Keratinocyte (primary cell): ENCODE data around the gene ELP5. TPM values are rescaled to one million over a fixed set of nuclear protein-coding genes. Genes with fewer than 3 reads are reported as not detected.

Source experiments
- DNase-seq: peaks from one replicate; pipeline ENCODE4 v3.0.0-alpha.2; 2011; ENCODE audit warnings: low read depth, missing footprints, low spot score
- FAIRE-seq: peaks from 2 replicates; lab custom pipeline; 2011; peaks lifted over from hg19 to GRCh38; lab: Jason Lieb, UNC
- H2AFZ ChIP-seq: 2 replicates; pipeline ENCODE4 v1.6.0; 2012; ENCODE audit warnings: low read length, control low read depth, inconsistent platforms; ENCODE audit not compliant: control insufficient read depth
- H3K27ac ChIP-seq: 2 replicates; pipeline ENCODE4 v1.5.1; 2011; ENCODE audit warnings: low read length; ENCODE audit not compliant: control insufficient read depth, insufficient read depth
- H3K27me3 ChIP-seq: 3 replicates; pipeline ENCODE4 v1.6.0; 2011; ENCODE audit warnings: low read length; ENCODE audit not compliant: control insufficient read depth, insufficient read depth; ENCODE audit errors: extremely low read depth
- H3K36me3 ChIP-seq, 2 experiments: 2 replicates in 1 of 2; 3 replicates in 1 of 2; pipeline ENCODE4 v1.5.1; 2011; ENCODE audit warnings: low read length in 2 of 2, mild to moderate bottlenecking in 1 of 2; ENCODE audit not compliant: control insufficient read depth in 2 of 2, insufficient read depth in 2 of 2; ENCODE audit errors: extremely low read depth in 1 of 2
- H3K4me1 ChIP-seq: 3 replicates; pipeline ENCODE4 v1.5.1; 2011; ENCODE audit warnings: low read length; ENCODE audit not compliant: control insufficient read depth, insufficient read depth; ENCODE audit errors: extremely low read depth
- H3K4me2 ChIP-seq: 3 replicates; pipeline ENCODE4 v1.6.0; 2011; ENCODE audit warnings: low read depth, low read length; ENCODE audit not compliant: control insufficient read depth, insufficient read depth; ENCODE audit errors: extremely low read depth
- H3K4me3 ChIP-seq, 3 experiments: fragments of 200-600 bp in 1 of 3; sonication (generic) in 1 of 3; 2 replicates in 2 of 3; 3 replicates in 1 of 3; pipeline ENCODE4 v1.5.1; 2011 to 2016; ENCODE audit warnings: low read length in 3 of 3, mild to moderate bottlenecking in 3 of 3, control low read depth in 2 of 3, inconsistent platforms in 1 of 3, low read depth in 1 of 3, mixed read lengths in 1 of 3, mixed run types in 1 of 3, moderate library complexity in 1 of 3; ENCODE audit not compliant: control insufficient read depth in 2 of 3, insufficient read depth in 2 of 3; ENCODE audit errors: extremely low read depth in 1 of 3
- H3K79me2 ChIP-seq: 2 replicates; pipeline ENCODE4 v1.6.0; 2012; ENCODE audit warnings: low read length; ENCODE audit not compliant: control insufficient read depth, insufficient read depth
- H3K9ac ChIP-seq: 3 replicates; pipeline ENCODE4 v1.6.0; 2011; ENCODE audit warnings: low read length; ENCODE audit not compliant: control insufficient read depth, insufficient read depth; ENCODE audit errors: extremely low read depth
- H3K9me1 ChIP-seq: 3 replicates; pipeline ENCODE4 v1.6.0; 2011; ENCODE audit warnings: low read length; ENCODE audit not compliant: control insufficient read depth, insufficient read depth; ENCODE audit errors: extremely low read depth
- H3K9me3 ChIP-seq: 2 replicates; pipeline ENCODE4 v1.5.1; 2012; ENCODE audit warnings: low read depth, low read length; ENCODE audit not compliant: control insufficient read depth
- H4K20me1 ChIP-seq: 3 replicates; pipeline ENCODE4 v1.6.0; 2011; ENCODE audit warnings: low read length; ENCODE audit not compliant: control insufficient read depth, insufficient read depth; ENCODE audit errors: extremely low read depth
- EZH2 ChIP-seq: IDR thresholded peaks from one replicate; pipeline ENCODE4 v1.6.1; 2012; ENCODE audit warnings: inconsistent platforms, mild to moderate bottlenecking, low read length, moderate library complexity
- dilution Hi-C: fragments of 300-500 bp; cut with MboI; formaldehyde crosslinking; loops from one replicate; pipeline ENCODE4 v1.7.0; 2020; ENCODE audit warnings: low sequenced_read_pairs; ENCODE audit not compliant: extremely low pct_ligation_motif_present
- polyA plus RNA-seq, 5 experiments: library from polyadenylated mRNA; depleted of rRNA in 3 of 5; stranded (reverse) in 3 of 5; stranded (forward) in 1 of 5; unstranded in 1 of 5; fragments of >200 nt; gene quantifications; 1 replicate in 1 of 5; 2 replicates in 3 of 5; 3 replicates in 1 of 5; pipeline versions ENCODE4 v1.2.1 to v1.2.3, GENCODE V29; 2011 to 2012; ENCODE audit warnings: missing spikeins in 2 of 5, low read depth in 1 of 5, low replicate concordance in 1 of 5
- TF ChIP-seq, protein P1 (sequence below), 3 experiments: IDR thresholded peaks in 1 of 3; conservative IDR thresholded peaks in 1 of 3; optimal IDR thresholded peaks in 1 of 3; 2 replicates in 2 of 3; 3 replicates in 1 of 3; pipeline versions ENCODE3 to v1.5.1; 2011; ENCODE audit warnings: low read length in 3 of 3, mild to moderate bottlenecking in 3 of 3, moderate library complexity in 2 of 3, control low read depth in 1 of 3, inconsistent platforms in 1 of 3; ENCODE audit not compliant: insufficient read depth in 2 of 3; ENCODE audit errors: extremely low read depth in 1 of 3

The ELP5 gene
- polyA plus RNA-seq, 1 donor (not counting 4 experiments of a cell fraction or from before 2014, with no cell fraction given) = 19.4 TPM

GRCh38 chr17:7259555-7259889, 7.5 kb downstream of the ELP5 start:
- Histone ChIP-seq H4K20me1 (no peaks in the 10 kb centered on the region), H3K27me3 (no peaks in the 10 kb centered on the region), H3K36me3 (peaks cover 7 to 36% of the 10 kb centered on the region in 2 experiments), H3K4me3 (no peak overlapping the region), H3K27ac (peak overlapping the region; percentile 46), H3K4me2 (peak overlapping the region; percentile 27), H3K9me3 (no peaks in the 10 kb centered on the region), H3K9me1 (no peaks in the 10 kb centered on the region), H3K4me1 (peaks cover 34% of the 10 kb centered on the region), H2AFZ (no peak overlapping the region), H3K79me2 (peaks cover under 1% of the 10 kb centered on the region), H3K9ac (no peak overlapping the region)
- no peak for FAIRE-seq
- TF ChIP-seq, protein P1, sequence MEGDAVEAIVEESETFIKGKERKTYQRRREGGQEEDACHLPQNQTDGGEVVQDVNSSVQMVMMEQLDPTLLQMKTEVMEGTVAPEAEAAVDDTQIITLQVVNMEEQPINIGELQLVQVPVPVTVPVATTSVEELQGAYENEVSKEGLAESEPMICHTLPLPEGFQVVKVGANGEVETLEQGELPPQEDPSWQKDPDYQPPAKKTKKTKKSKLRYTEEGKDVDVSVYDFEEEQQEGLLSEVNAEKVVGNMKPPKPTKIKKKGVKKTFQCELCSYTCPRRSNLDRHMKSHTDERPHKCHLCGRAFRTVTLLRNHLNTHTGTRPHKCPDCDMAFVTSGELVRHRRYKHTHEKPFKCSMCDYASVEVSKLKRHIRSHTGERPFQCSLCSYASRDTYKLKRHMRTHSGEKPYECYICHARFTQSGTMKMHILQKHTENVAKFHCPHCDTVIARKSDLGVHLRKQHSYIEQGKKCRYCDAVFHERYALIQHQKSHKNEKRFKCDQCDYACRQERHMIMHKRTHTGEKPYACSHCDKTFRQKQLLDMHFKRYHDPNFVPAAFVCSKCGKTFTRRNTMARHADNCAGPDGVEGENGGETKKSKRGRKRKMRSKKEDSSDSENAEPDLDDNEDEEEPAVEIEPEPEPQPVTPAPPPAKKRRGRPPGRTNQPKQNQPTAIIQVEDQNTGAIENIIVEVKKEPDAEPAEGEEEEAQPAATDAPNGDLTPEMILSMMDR (optimal IDR thresholded peaks at IDR 0.05 in 1 of 3, IDR thresholded peaks at IDR 0.05 in 1 of 3, conservative IDR thresholded peaks at IDR 0.05 in 1 of 3; ENCODE audit: extremely low read depth in 1 of 3, insufficient read depth in 2 of 3, low read length in 3 of 3) = no peak
- no peak for TF ChIP-seq EZH2
- dilution Hi-C loops = no loop called here
- DNase-seq = no peak

GRCh38 chr17:7260151-7260550, 8.1 kb downstream of the ELP5 start:
- H3K4me3 ChIP-seq = peak overlapping the region in 1 of 3 experiments; percentile 41
- no peaks in the 10 kb centered on the region for H3K27me3 ChIP-seq
- no peak overlapping the region for H2AFZ ChIP-seq
- DNase-seq = no peak
- H3K36me3 ChIP-seq = peaks cover 4 to 31% of the 10 kb centered on the region in 2 experiments
- peak overlapping the region; percentile 36 for H3K27ac ChIP-seq
- peak overlapping the region; percentile 74 for H3K9ac ChIP-seq
- H3K4me1 ChIP-seq = peaks cover 34% of the 10 kb centered on the region
- FAIRE-seq = no peak
- H3K4me2 ChIP-seq = peak overlapping the region; percentile 92
- TF ChIP-seq, protein P1 (optimal IDR thresholded peaks at IDR 0.05 in 1 of 3, IDR thresholded peaks at IDR 0.05 in 1 of 3, conservative IDR thresholded peaks at IDR 0.05 in 1 of 3; ENCODE audit: extremely low read depth in 1 of 3, insufficient read depth in 2 of 3, low read length in 3 of 3) = no peak
- TF ChIP-seq EZH2 = no peak
- no peaks in the 10 kb centered on the region for H3K79me2 ChIP-seq
- no peaks in the 10 kb centered on the region for H3K9me3 ChIP-seq
- dilution Hi-C loops = no loop called here
- H3K9me1 ChIP-seq = no peaks in the 10 kb centered on the region
- no peaks in the 10 kb centered on the region for H4K20me1 ChIP-seq
